Activated CD8-positive, alpha-beta memory T cell treated with anti-CD3 and anti-CD28 coated beads for 48 hours (primary cell): ENCODE results near the gene EDARADD.
"Not testable (repeated sequence)": the region's sequence is repeated elsewhere in the genome, so short reads cannot be mapped to it uniquely, and the experiment has no call there.

Source experiments
- DNase-seq, 3 experiments: peaks; one replicate each; pipeline ENCODE4 v3.0.0-alpha.2; 2020; ENCODE audit warnings: low read depth in 2 of 3, low spot score in 2 of 3

Gene EDARADD

GRCh38 chr1:236429715-236430274, 35.7 kb downstream of the EDARADD start:
- DNase-seq, result no peak

- no peak for DNase-seq
Observed at GRCh38 chr1:236433819-236434315, 39.8 kb downstream of the EDARADD start.

GRCh38 chr1:236438614-236439013, 44.5 kb downstream of the EDARADD start:
- no peak for DNase-seq

- no peak for DNase-seq
Observed at GRCh38 chr1:236440373-236440772, 46.3 kb downstream of the EDARADD start.

GRCh38 chr1:236450779-236451178, 56.7 kb downstream of the EDARADD start:
- DNase-seq, result no peak

GRCh38 chr1:236451796-236452373, 57.8 kb downstream of the EDARADD start:
- peak in 1 of 3 experiments; percentile 7 for DNase-seq

GRCh38 chr1:236455243-236455642, 61.2 kb downstream of the EDARADD start:
- no peak for DNase-seq

GRCh38 chr1:236457775-236458174, 63.7 kb downstream of the EDARADD start:
- DNase-seq, result no peak

GRCh38 chr1:236458996-236459395, 64.9 kb downstream of the EDARADD start:
- no peak for DNase-seq

GRCh38 chr1:236460103-236460502, 66.0 kb downstream of the EDARADD start:
- no peak for DNase-seq

- not testable (repeated sequence) for DNase-seq
Observed at GRCh38 chr1:236464197-236464596, 70.1 kb downstream of the EDARADD start.

GRCh38 chr1:236465231-236465958, 71.3 kb downstream of the EDARADD start:
- no peak for DNase-seq

- no peak for DNase-seq
Observed at GRCh38 chr1:236465959-236466303, 71.8 kb downstream of the EDARADD start.

GRCh38 chr1:236467327-236467641, 73.2 kb downstream of the EDARADD start:
- no peak for DNase-seq

- no peak for DNase-seq
Observed at GRCh38 chr1:236468625-236469024, 74.5 kb downstream of the EDARADD start.

GRCh38 chr1:236469466-236469865, 75.4 kb downstream of the EDARADD start:
- DNase-seq, result no peak

GRCh38 chr1:236471096-236471495, 77.0 kb downstream of the EDARADD start:
- DNase-seq, result no peak

- DNase-seq, result no peak
Observed at GRCh38 chr1:236471653-236472052, 77.6 kb downstream of the EDARADD start.

GRCh38 chr1:236472850-236473788, 79.0 kb downstream of the EDARADD start:
- no peak for DNase-seq

- DNase-seq, result no peak
Observed at GRCh38 chr1:236476019-236476418, 81.9 kb downstream of the EDARADD start.

GRCh38 chr1:236480758-236481436, 86.8 kb downstream of the EDARADD start:
- DNase-seq, result no peak
